Activated CD4-positive, alpha-beta T cell treated with anti-CD3 and anti-CD28 coated beads for 48 hours (primary cell): Measurements from ENCODE around the gene PRR30.
"Not testable (repeated sequence)": the region's sequence is repeated elsewhere in the genome, so short reads cannot be mapped to it uniquely, and the experiment has no call there.

Experiments used
- DNase-seq: peaks from one replicate; pipeline ENCODE4 v3.0.0-alpha.2; 2020

The PRR30 gene

DNA sequence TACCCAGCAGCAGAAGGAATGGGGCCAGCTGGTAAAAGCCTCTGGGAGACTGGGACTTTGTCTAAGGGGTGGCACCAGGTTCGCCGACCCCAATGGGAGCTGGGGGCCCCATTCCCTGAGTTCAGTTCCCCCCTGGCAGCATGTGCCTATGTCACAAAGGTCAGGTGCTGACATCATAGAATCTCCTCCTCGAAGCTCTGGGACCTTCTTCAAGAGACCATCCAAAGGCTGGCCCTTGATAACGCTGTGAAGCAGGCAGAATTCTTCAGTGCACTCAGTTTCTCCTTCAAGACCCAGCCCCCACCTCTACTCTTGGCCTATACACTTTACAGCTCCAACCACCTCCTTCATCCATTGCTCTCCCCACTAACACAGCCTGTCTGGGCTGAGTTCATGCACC lies at the start of gene PRR30:
TSS of gene PRR30 (minus strand) at position 101 of the 400 bp plus-strand sequence. CDS start 1,081 bp downstream, outside the sequence.
- DNase-seq: no peak

DNA sequence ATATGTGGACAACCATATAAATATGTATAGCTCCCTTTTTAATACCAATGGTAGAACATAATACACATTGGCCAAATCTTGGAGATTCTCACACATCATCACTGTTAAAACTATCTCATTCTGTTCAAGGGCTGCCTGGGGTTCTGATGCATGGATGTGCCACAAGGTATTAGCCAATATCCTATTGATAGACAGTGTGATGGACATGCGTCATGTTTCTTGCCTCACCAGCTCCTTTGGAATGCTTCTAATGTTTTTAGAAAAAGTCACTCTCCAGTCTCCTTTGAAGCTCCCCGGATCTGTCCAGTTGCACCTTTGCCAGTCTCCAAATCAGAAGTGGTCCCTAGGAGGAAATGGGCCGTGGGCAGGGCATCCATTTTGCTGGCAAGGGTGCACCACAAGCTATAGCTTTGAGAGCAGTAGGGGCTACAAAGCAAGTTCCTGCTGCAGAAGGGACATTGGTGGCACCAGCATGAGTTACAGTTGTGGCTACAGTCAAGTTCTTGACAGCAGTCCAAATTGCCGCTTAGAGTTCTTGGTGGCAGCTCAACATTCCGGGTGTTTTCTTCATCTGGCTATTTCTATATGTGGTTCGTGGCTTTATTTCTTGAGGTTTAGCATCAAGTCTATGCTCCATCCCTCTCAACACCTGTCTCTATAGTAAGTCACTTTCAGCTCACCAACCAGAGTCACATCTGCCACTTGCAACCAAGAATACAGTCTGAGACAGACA lies 47.6 kb upstream of the PRR30 start:
- DNase-seq: no peak

DNA sequence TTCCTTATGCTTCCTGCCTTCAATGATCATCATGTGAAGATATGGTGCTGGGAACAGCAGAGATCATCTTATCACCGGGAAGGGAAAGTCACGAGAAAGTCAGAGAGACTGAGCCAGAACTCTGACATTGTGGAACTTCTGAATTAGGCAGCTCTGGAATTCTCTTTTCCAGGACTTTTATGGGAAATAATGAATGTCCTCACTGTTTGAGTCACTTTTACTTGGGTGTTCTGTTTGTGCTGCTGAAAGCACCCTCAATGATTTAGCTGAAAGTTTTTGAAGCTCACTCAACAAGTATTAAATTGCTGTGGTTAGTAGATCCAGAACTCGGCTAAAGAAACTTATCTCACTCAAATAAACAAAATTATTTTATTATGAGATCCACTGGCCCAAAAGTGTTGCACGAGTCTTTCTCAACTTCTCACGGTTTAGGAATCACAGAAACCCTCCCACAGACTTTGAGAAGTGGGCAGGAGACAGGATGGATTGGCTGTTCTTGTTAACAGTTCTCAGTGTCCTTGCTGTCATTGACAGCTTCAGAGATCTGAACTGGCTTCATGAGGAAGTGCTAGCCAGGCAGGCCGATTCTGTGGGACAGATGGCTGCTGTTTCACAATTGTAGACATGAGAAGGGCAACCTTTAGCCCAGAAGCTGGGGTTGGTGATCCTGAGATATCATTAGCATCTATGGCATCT lies 46.3 kb upstream of the PRR30 start:
- DNase-seq: no peak

DNA sequence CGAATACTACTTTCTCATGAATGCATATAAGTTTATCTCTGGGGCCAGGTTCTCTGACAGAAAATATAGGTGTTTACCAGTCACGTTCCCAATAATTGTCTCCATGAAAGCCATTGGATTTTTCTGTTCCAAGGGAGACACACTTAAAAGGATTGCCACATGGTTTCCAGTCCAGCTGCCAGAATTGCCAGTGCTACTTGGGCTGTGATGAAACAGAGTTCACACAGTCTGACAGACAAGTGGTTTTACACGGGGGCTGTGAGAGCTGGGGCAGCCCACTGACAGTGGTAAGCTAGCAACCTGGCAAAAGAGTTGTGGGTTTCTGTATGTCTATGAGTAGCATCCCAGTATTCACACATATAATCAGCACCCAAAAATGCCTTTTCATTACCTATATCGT lies 44.9 kb upstream of the PRR30 start:
- no peak for DNase-seq

DNA sequence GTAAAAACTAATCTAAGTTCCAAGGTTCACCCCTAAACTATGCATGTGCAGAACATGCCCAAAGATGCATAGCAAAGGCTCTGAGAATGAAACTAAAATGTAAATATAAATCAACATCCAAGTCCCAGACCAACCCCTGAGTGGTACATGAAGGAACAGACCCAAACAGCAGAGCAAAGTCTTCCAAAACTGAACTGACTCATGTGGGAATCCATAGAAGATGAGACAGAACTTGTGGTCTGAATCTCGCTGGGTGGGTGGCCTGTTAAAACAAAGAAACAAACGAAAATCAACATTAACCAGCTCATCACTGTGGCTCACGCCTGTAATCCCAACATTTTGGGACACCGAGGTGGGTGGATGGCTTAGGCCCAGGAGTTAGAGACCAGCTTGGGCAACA lies 43.1 kb upstream of the PRR30 start:
- no peak for DNase-seq

DNA sequence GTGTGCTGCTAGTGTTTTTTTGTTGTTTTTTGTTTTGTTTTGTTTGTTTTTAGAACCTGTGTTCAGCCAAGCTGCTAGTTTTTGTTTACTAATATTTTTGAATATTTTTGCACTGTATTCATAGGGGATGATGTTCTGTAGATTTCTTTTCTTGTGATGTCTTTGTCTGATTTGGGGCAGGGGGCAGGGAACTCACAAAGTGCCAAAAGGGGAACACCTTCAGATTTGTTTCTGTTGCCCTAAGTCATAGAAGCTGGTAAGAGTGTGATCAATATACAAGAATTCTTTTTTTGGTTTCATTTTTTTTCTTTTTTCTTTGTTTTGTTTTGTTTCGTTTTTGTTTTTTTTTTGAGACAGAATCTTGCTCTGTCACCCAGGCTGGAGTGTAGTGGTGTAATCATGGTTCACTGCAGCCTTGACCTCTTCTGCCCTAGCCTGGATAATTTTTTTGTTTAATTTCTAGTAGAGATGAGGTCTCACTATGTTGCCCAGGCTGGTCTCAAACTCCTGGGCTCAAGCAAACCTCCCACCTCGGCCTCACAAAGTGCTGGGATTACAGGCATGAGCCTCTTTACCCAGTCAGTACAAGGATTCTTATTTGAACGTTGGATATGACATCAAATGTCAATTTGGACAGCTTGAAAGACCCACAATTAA lies 40.3 kb upstream of the PRR30 start:
- DNase-seq: no peak

DNA sequence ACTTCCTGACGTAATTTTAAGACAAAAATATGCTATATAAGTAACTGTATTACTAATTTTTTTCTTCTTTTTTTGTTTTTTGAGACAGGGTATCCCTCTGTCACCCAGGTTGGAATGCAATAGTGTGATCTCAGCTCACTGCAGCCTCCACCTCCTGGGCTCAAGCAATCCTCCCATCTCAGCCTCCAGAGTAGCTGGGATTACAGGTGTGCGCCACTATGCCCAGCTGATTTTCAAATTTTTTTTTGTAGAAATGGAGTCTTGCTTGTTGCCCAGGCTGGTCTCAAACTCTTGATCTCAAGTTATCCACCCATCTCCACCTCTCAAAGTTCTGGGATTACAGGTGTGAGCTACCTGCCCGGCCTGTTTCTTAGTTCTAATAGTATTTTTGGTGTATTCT lies 39.3 kb upstream of the PRR30 start:
- no peak for DNase-seq

DNA sequence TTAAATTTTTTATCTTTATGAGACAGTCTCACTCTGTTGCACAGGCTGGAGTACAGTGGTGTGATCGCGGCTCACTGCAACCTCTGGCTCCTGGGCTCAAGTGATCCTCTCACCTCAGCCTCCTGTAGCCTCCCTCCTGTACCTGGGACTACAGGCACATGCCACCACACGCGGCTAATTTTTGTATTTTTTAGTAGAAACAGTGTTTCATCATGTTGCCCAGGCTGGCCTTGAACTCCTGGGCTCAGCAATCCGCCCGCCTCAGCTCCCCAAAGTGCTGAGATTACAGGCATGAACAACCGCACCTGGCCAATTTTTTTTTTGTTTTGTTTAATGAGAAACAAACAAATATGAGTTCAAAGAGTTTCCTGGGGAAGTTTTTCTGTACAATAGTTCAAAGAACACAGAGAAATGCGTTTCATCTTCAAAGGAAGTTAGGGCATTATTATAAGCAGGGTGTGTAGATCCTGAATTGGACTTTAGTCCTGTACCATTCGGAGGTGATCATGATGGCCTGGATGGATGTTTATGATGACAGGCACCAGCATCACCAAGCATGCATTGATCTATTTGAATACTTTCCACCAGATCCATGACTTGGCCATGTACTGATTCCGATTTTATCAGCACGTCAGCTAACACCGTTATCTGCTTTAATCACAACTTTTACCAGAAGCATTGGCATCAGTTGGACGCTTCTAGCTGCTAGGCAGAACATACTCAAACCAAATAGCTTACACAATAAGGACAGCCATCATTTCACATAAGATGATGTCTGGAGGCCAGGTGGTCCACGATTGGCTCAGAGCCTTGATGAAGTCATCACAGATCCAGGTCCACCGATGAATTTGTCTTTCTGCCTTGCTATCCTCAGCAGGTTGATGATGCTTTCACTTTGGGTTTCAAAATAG lies 38.5 kb upstream of the PRR30 start:
- no peak for DNase-seq

DNA sequence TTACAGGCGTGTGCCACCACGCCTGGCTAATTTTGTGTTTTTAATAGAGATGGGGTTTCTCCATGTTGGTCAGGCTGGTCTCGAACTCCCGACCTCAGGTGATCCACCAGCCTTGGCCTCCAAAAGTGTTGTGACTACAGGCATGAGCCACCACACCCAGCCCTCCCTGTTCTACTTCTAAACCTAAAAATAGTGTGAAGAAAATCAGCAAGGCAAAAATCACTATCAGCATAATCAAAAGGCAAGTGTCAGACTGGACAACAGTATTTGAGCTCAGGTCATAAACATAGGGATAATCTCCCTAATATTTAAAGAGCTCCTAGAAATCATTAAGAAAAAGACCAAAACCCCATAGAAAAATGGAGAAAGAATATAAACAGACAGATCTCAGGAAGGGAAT lies 36.6 kb upstream of the PRR30 start:
- DNase-seq: not testable (repeated sequence)

DNA sequence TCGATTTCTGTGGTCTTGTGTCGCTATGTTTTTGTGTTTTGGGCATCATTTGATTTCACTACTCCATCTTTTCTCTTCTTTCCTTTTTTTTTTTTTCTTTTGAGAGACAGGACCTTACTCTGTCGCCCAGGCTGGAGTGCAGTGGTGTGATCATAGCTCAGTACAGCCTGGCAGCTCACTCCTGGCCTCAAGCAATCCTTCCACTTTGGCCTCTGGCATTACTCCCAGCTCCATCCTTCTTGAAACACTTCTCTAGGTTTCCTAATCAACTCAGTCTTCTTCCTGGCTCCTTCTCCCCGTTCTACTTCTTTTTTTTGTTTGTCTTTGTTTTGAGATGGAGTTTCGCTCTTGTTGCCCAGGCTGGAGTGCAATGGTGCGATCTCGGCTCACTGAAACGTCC lies 36.1 kb upstream of the PRR30 start:
- DNase-seq: no peak

DNA sequence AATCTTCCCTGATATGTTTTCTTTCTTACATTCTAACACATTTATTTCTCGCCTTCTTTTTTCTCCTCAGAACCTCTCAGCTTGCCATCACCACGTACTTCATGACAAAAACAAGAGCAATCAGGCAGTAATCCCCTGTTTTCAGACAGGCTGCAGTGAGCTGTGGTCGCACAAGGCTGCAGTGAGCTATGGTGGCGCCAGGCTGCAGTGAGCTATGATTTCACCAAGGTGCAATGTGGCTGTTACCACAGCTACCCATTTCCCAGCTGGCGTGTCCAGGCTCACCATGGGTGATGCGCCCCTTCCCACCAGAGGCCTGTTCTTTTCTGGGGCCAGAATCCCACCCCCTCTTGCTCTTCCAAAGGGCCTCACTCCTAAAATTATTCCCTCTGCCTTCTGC lies 35.4 kb upstream of the PRR30 start:
- DNase-seq: no peak

DNA sequence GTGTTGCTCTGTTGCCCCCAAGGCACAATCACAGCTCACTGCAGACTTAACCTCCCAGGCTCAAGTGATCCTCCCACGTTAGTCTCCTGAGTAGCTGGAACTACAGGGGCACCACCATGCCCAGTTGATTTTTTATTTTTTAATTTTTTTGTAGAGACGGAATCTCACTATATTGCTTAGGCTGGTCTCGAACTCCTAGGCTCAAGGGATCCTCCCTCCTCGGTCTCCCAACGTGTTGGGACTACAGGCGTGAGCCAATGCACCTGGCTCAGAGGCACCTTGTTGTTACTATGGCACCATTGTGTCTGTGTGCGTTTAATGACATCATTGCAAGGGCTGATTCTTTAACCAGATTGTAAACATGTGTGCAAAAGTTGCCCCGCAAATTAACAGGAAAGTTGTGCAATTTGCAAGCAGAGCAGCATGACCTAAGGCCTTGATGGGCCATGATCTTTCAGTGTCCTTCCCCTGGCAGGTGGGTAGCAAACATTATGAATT lies 32.2 kb upstream of the PRR30 start:
- no peak for DNase-seq

DNA sequence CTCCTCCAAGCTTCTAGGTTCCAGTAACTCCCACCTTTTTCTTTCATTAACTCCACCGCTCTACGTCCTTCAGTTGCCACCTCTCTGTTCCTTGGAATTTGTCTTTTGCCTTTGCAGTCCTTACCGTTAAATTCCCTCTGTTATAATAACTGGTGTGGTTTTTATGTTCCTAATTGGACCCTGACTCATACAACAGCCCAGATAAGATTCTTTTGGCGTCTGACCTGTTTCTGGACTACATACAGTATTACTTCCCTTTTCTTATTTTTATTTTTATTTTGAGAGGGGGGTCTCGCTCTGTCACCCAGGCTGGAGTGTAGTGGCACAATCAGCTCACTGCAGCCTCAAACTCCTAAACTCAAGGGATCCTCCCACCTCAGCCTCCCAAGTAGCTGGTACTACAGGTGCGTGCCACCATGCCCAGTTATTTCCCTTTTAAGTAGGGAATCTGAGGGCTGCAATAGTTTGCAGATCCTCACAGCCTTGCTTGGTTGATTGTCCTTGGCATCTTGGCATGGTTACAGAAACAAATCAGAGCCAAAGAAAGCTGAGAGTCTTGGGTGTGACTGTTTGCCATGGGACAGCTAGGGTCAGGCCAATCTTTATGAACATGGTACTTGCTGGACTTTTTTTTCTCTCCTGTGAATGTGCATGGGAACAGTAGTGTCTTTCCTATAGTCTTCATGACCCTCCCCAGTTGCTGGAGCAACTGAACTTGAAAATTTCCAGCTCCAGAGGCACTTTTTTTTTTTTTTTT lies 31.5 kb upstream of the PRR30 start:
- DNase-seq: no peak

DNA sequence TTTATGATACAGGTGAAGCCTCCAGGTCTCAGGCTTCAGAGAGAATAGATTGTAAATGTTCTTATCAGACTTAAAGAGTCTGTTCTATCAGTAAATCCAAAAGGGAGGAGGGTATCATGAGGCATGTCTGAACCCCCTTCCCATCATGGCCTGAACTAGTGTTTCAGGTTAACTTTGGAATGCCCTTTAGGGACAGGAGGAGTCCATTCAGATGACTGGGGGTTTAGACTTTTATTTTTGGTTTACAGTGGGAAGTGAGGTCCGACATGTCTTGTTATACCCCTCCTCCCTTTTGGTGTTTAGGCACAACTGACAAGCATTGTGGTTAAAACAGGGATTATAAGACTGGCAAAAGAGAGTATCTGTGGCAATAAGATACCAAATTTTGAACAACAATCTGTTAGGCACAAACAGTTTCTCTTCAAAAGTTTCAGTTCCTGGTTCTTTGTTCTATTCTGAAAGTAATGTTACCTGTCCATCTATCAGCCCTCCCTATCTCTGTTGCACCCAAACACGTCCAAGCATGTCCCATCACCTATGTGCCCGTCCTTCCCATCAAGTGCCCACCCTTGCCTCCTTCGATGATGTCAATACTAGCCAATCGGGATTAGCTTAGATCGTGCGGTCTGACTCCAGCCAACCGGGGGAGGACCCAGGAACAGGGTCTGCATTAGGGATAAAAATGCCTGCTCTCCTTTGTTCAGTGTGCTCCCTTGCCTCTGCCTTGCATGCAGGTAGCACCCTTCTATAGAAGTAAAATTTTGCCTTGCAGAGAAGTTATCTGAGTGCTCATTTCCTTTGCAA lies 26.0 kb upstream of the PRR30 start:
- DNase-seq: no peak

DNA sequence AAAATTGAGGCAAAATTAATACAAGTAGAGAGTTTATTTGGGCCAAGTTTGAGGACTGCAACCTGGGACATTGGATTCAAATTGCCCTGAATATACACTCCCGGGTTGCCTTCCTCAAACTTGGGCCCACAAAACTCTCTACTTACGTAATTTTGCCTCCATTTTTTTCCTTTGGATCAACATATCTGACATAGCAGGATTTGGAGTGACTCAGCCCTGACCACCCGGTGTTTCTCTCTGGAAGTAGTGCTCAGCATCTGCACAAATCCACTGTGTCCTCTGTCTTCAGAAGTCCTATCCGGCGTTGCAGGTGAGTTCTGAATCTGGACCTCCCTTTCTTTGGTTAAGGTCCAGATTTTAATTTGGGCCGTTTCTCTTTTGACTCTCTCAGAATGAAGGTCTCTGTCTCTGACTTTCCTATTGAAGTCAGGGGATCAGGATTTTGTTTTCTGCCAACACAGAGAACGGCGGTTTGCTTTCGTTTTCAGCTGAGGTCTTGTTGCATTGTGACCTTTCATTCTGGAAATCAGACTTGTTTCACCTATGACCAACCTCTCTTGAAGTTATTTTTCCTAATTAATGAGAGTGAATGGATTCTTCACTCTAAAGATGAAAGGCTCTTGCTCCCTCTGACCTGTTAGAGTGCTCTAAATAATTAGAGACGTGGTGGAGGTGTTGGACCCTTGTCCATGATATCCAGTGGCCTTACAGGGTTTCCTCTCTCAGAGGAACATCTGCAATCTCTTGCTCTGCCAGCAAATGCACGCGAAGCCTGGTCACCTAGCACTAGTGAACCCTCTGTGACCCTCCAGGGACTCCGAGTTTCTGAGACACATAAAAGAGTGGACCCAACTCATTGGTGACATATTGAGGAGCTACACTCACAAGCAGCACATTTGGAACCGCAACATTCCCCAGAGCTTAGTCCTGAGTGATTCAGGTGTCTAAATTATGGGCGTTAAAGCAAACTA lies 23.2 kb upstream of the PRR30 start:
- DNase-seq: no peak

DNA sequence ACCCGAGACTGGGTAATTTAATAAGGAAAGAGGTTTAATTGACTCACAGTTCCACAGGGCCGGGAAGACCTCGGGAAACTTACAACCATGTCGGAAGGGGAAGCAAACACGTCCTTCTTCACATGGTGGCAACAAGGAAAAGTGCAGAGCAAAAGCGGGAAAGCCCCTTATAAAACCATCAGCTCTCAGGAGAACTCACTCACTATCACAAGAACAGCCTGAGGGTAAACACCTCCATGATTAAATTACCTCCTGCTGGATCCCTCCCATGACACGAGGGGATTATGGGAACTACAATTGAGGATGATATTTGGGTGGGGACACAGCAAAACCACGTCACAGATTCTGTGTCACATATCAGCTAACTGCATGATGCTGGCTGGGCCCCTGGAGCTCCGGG lies 21.0 kb upstream of the PRR30 start:
- DNase-seq: no peak

DNA sequence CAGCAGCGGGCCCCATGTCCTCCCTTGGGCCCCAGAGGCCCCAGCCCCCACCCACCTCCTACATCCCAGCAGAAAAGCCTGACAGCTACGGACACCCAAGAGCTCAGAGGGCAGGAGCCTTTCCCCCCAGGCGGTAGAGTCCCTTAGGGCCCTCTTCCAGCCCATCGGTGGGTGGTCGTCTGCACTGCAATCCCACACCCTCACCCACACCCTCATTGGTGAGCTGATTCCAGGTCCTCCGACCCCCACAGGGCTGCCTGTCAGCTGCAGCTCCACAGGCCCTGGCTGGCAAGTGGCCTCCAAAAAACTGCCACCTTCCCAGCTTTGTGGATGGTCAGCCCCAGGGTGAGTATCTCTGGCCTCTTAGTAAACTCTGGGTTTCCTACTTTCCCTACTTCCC lies 20.1 kb upstream of the PRR30 start:
- no peak for DNase-seq

DNA sequence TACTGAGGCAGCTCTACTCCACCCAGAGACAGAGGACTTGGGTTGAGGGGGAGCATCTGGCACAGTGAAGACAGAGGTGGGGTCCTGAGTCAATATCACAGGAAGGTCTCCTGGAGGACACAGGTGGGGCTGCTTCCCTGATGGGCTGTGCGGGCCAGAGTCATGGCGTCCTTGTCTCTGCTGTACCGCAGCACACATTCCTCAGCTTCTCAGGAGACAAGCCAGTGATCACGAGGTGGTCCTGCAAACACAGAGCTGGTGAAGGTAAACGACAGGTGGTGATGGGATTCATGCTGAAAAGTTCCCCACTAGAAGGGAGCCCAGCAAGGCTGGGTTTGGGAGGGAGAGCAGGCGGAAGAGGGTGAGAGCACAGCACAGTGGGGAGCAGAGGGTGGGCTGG lies 19.3 kb upstream of the PRR30 start:
- no peak for DNase-seq

DNA sequence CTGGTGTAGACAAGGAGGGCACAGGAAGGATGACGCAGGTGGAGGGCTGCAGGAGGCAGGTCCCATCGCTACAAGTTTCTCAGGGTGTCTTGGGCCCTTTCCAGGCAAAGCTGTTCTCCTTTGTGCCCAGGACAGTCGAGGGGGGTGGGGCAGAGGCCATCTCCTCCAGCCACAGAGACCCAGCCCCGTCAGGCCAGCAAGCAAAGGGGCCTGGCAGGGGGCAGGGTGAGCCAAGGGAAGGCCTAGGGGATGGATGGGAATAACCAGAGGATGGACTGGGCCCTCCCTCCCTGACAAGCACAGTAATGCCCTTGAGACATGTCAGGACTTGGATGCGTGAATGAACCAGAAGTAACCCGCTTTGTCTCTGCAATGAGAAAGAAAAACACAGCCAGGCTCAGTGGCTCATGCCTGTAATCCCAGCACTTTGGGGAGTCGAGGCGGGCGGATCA lies 15.9 kb upstream of the PRR30 start:
- DNase-seq: no peak

DNA sequence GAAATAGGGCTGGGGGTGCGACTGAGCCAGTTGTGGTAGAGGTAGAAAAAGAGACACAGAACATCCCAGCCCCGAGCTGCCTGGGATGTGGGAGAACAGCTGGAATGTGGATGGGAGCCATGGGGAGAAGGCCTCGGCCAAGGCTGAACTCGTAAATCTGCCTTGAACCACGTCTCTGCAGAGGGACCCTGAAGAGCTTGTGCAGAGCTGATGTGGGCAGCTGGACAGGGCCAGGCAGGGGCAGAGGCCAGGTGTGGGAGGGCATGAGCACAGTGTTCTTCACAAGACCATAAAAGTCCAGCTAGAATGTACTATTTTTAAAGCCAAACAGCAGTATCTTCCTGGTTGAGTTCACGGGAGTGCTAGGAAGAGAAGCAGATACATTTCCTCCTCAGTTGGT lies 15.3 kb upstream of the PRR30 start:
- DNase-seq: no peak
